Esophagus squamous epithelium (tissue), 4 donors: ENCODE data around the gene TPRX1.

Experiments
- POLR2A ChIP-seq, 4 donors: fragments of 450-650 bp; IDR thresholded peaks; one replicate each; pipeline ENCODE4 v1.6.1; 2017; ENCODE audit warnings: antibody characterized with exemption in 4 of 4, mild to moderate bottlenecking in 4 of 4, moderate library complexity in 3 of 4
- TF ChIP-seq, protein P1 (sequence below), 6 experiments: fragments of 450-650 bp in 4 of 6; fragments of 200-600 bp in 2 of 6; sonication (generic) in 2 of 6; IDR thresholded peaks; one replicate each; pipeline ENCODE4 v1.5.1; 2016 to 2019; ENCODE audit warnings: antibody characterized with exemption in 6 of 6, mild to moderate bottlenecking in 4 of 6, moderate library complexity in 4 of 6

DNA sequence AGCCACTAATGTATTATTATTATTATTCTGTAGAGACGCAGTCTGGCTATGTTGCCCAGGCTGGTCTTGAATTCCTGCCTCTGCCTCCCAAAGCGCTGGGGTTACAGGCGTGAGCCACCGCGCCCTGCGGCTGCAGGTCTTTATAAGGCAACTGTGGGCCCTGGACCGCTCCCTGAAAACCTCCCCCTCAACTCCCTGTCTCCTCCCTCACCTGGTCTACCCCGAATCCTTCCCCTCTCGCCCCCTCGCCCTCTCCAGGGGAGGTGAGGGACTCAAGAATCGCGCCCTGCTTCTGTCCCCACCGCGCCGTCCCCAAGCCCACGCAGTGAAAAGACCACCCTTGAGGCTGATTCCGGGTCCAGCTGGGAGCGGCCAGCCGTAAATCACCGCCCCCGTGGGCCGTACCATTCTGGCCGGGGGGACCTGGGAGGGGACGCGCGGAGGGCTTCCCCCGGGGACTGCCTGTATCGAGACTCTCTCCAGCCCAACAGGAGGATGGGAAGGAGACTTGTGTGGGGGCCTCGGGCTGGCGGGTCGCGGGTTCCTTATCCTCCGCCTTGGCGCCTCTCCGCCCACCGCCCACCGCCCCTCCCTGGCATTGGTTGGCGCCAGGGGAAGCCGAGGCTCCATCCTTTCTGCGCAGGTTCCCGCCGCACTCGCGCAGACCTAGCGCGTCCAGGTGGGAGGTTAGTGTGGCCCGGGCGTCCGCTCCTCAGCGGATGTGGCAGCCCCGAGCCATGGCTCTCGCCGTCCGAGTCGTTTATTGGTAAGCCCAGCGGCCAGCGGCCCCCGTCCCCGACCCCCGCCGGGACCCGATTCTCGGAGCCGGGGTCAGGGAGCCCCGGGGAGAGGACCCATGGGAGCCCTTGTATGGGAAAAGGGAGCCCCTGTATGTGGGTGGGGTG, 26.1 kb downstream of the TPRX1 start, which contains the start of gene SELENOW:
- TF ChIP-seq POLR2A (IDR thresholded peaks at IDR 0.05) = peak in 3 of 4 donors; percentile 62 to 97 (median 95)
- TF ChIP-seq, protein P1, sequence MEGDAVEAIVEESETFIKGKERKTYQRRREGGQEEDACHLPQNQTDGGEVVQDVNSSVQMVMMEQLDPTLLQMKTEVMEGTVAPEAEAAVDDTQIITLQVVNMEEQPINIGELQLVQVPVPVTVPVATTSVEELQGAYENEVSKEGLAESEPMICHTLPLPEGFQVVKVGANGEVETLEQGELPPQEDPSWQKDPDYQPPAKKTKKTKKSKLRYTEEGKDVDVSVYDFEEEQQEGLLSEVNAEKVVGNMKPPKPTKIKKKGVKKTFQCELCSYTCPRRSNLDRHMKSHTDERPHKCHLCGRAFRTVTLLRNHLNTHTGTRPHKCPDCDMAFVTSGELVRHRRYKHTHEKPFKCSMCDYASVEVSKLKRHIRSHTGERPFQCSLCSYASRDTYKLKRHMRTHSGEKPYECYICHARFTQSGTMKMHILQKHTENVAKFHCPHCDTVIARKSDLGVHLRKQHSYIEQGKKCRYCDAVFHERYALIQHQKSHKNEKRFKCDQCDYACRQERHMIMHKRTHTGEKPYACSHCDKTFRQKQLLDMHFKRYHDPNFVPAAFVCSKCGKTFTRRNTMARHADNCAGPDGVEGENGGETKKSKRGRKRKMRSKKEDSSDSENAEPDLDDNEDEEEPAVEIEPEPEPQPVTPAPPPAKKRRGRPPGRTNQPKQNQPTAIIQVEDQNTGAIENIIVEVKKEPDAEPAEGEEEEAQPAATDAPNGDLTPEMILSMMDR (IDR thresholded peaks at IDR 0.05) = peak in 1 of 6 experiments; percentile 8
